GM12878 (cell line): Measurements from ENCODE around the gene KRT7. TPM values are rescaled to one million over a fixed set of nuclear protein-coding genes. Genes with fewer than 3 reads are reported as not detected.

Experiments used
- ATAC-seq: fragments of 200-7000 bp; cut with Tn5 transposase; 3 replicates; pipeline ENCODE4 v1.9.1; 2020; ENCODE audit warnings: mild to moderate bottlenecking, moderate library complexity
- BruUV-seq: library from RNA; stranded (reverse); fragments of 400-500 nt; replicated peaks from 2 replicates; lab custom pipeline; 2021; lab: Mats Ljungman, UMichigan
- CTCF ChIA-PET: fragments of 300-600 bp; sonication (Branson Sonifier 250); formaldehyde crosslinking; extraction: SDS; loops from one replicate; lab custom pipeline; 2021; ENCODE audit warnings: inconsistent platforms; lab: Yijun Ruan, JAX
- POLR2A ChIA-PET: fragments of 350-600 bp; formaldehyde crosslinking; extraction: SDS; loops from one replicate; lab custom pipeline; 2021; ENCODE audit warnings: inconsistent platforms; lab: Charles Lee
- RAD21 ChIA-PET: fragments of 300-600 bp; sonication (Branson Sonifier 250); formaldehyde crosslinking; loops from one replicate; lab custom pipeline; 2023; ENCODE audit warnings: antibody characterized with exemption; ENCODE audit not compliant: unreplicated experiment; lab: Charles Lee
- SMC1A ChIA-PET: fragments of 300-600 bp; sonication (Branson Sonifier 250); formaldehyde crosslinking; loops from one replicate; lab custom pipeline; 2023; ENCODE audit not compliant: unreplicated experiment, uncharacterized antibody; lab: Charles Lee
- DNase-seq: peaks from one replicate; pipeline ENCODE4 v3.0.0-alpha.2; 2011; ENCODE audit warnings: low read depth, low spot score
- FAIRE-seq: peaks from 3 replicates; lab custom pipeline; 2011; peaks lifted over from hg19 to GRCh38; lab: Jason Lieb, UNC
- H2AFZ ChIP-seq: 2 replicates; pipeline ENCODE4 v1.6.0; 2011; ENCODE audit warnings: low read depth, low read length, control low read depth; ENCODE audit not compliant: control insufficient read depth
- H3K27ac ChIP-seq: 2 replicates; pipeline ENCODE4 v1.5.1; 2011; ENCODE audit warnings: control low read depth; ENCODE audit not compliant: control insufficient read depth, insufficient read depth
- H3K27me3 ChIP-seq, 2 experiments: replicated peaks in 1 of 2; 2 replicates each; pipeline versions ENCODE4 v1.6.0 to v1.6.1; 2011; ENCODE audit warnings: low read length in 1 of 2; ENCODE audit not compliant: control insufficient read depth in 2 of 2, insufficient read depth in 2 of 2
- H3K36me3 ChIP-seq, 2 experiments: 2 replicates each; pipeline ENCODE4 v1.5.1; 2011; ENCODE audit warnings: low read length in 1 of 2; ENCODE audit not compliant: control insufficient read depth in 2 of 2, insufficient read depth in 2 of 2
- H3K4me1 ChIP-seq: 2 replicates; pipeline ENCODE4 v1.6.1; 2011; ENCODE audit warnings: mild to moderate bottlenecking, low read length, moderate library complexity, mixed read lengths; ENCODE audit not compliant: control insufficient read depth, insufficient read depth
- H3K4me2 ChIP-seq: 2 replicates; pipeline ENCODE4 v1.6.0; 2011; ENCODE audit warnings: control low read depth; ENCODE audit not compliant: control insufficient read depth, insufficient read depth
- H3K4me3 ChIP-seq: fragments of 200-600 bp; sonication (generic); 2 replicates; pipeline ENCODE4 v1.5.1; 2016
- H3K79me2 ChIP-seq: 2 replicates; pipeline ENCODE4 v1.6.0; 2011; ENCODE audit warnings: low read length; ENCODE audit not compliant: control insufficient read depth, insufficient read depth
- H3K9ac ChIP-seq: 2 replicates; pipeline ENCODE4 v1.8.0; 2011; ENCODE audit warnings: low read length, control low read depth, mixed read lengths; ENCODE audit not compliant: control insufficient read depth, insufficient read depth
- H3K9me3 ChIP-seq: replicated peaks from 3 replicates; pipeline ENCODE4 v1.5.1; 2011; ENCODE audit warnings: mild to moderate bottlenecking, low read length; ENCODE audit not compliant: control insufficient read depth, insufficient read depth
- H4K20me1 ChIP-seq: 2 replicates; pipeline ENCODE4 v1.6.0; 2011; ENCODE audit not compliant: control insufficient read depth, insufficient read depth
- IRF3 ChIP-seq: fragments of 450-650 bp; IDR thresholded peaks from 2 replicates; pipeline ENCODE4 v1.6.1; 2014; ENCODE audit warnings: mild to moderate bottlenecking
- PAX5 ChIP-seq: IDR thresholded peaks from 2 replicates; pipeline ENCODE4 v1.6.1; 2011; ENCODE audit warnings: low read depth, low read length, borderline replicate concordance
- SREBF2 ChIP-seq: IDR thresholded peaks from 2 replicates; pipeline ENCODE4 v1.6.1; 2012; ENCODE audit warnings: mild to moderate bottlenecking, low read length
- WGBS: methylation state at CpG from one replicate; pipeline ENCODE4 v1.1.6; 2016; ENCODE audit warnings: low lambda C conversion rate; ENCODE audit not compliant: insufficient replicate concordance, insufficient coverage; ENCODE audit errors: missing lambda C conversion rate; 5-methylcytosine and 5-hydroxymethylcytosine counted together
- in situ Hi-C: fragments of 300-500 bp; cut with MboI; formaldehyde crosslinking; loops from 9 replicates; pipeline ENCODE4 v1.14.3; 2018; ENCODE audit warnings: mixed read lengths
- intact Hi-C: fragments of 100-400 bp; cut with micrococcal nuclease; formaldehyde crosslinking; loops from one replicate; pipeline ENCODE4 v1.14.2; 2022; ENCODE audit not compliant: unreplicated experiment
- polyA plus RNA-seq, 11 experiments: library from polyadenylated mRNA; depleted of rRNA in 4 of 11; unstranded in 6 of 11; stranded (reverse) in 5 of 11; fragments of >200 nt; fragmentation: Nextera tagmentation in 4 of 11; fragmentation: Illumina TruSeq in 1 of 11; extraction: Ambion mirVana in 4 of 11; extraction: Trizol in 1 of 11; gene quantifications; 1 replicate in 1 of 11; 2 replicates in 10 of 11; pipeline versions ENCODE4 v1.2.1 to v1.2.3, GENCODE V29; 2011 to 2016; ENCODE audit warnings: inconsistent platforms in 2 of 11, missing spikeins in 2 of 11, low read depth in 1 of 11
- total RNA-seq, 4 experiments: library from RNA; depleted of rRNA in 3 of 4; stranded (reverse); fragments of >200 nt in 3 of 4; fragmentation: Illumina TruSeq in 1 of 4; extraction: Trizol in 1 of 4; gene quantifications; 2 replicates each; pipeline versions ENCODE4 v1.2.1 to v1.2.3, GENCODE V29; 2013 to 2021

Gene KRT7
- total and polyA plus RNA-seq, 10 of the 15 experiments (the other 5 are each of a cell fraction or from before 2014, with no cell fraction given), result 0.90 to 18.7 (median 4.8) TPM

- H2AFZ ChIP-seq, result no peak overlapping the region
- ChIA-PET POLR2A (no interaction called here), SMC1A (interaction anchor here (1.3 kb wide), 1 partner anchor 37 kb away, joined by 3 read pairs; no protein-coding TSS in a partner anchor), CTCF (interaction anchor here (0.8 to 6.4 kb wide), 13 partner anchors 10 to 109 kb away, joined by 3 to 84 read pairs (median 20); partner anchors contain the start of gene KRT81), RAD21 (interaction anchor here (1.0 to 1.3 kb wide), 2 partner anchors 60 to 67 kb away, joined by 3 to 4 read pairs; no protein-coding TSS in a partner anchor)
- no peak for DNase-seq
- H3K79me2 ChIP-seq, result no peaks in the 10 kb centered on the region
- intact Hi-C loops (no loop called here), in situ Hi-C loops (no loop called here)
- H3K36me3 ChIP-seq, result no peaks in the 10 kb centered on the region
- FAIRE-seq, result no peak
- H3K9ac ChIP-seq, result no peak overlapping the region
- H3K27ac ChIP-seq, result no peak overlapping the region
- peaks cover 3% of the 10 kb centered on the region in 2 experiments; a peak in 2 of 4 replicates for H3K27me3 ChIP-seq
- no peaks in the 10 kb centered on the region for H3K9me3 ChIP-seq
- no peak for TF ChIP-seq SREBF2
- TF ChIP-seq IRF3, result no peak
- no peak for TF ChIP-seq PAX5
- H3K4me1 ChIP-seq, result no peaks in the 10 kb centered on the region
- no peaks in the 10 kb centered on the region for H4K20me1 ChIP-seq
- ATAC-seq, result no peak
- no TSS peak for BruUV-seq
- H3K4me3 ChIP-seq, result no peak overlapping the region
- H3K4me2 ChIP-seq, result no peak overlapping the region
- WGBS, result 31% methylated on average over 4 of the region's 4 CpGs
Measured at GRCh38 chr12:52280796-52281560, 47.9 kb downstream of the KRT7 start.
